Ascending aorta (tissue), 2 donors: ENCODE measurements around the gene TPM1. TPM values are rescaled to one million over a fixed set of nuclear protein-coding genes. Genes with fewer than 3 reads are reported as not detected.
A peak's percentile ranks its signal among the peaks of the same experiment; 100 is the strongest.

ENCODE experiments used
- DNase-seq, 2 donors: peaks; one replicate each; pipeline ENCODE4 v3.0.0-alpha.2; 2019; ENCODE audit warnings: low spot score in 2 of 2
- H3K27ac ChIP-seq, 2 donors: fragments of 200-600 bp; sonication (generic); one replicate each; pipeline ENCODE4 v1.5.1; 2016 to 2017; ENCODE audit warnings: mild to moderate bottlenecking in 1 of 2
- H3K27me3 ChIP-seq: fragments of 200-600 bp; sonication (generic); one replicate; pipeline ENCODE4 v1.5.1; 2017
- H3K36me3 ChIP-seq, 2 donors: fragments of 200-600 bp; sonication (generic); one replicate each; pipeline ENCODE4 v1.5.1; 2016
- H3K4me1 ChIP-seq, 2 donors: fragments of 200-600 bp; sonication (generic); one replicate each; pipeline ENCODE4 v1.5.1; 2016 to 2017; ENCODE audit warnings: mild to moderate bottlenecking in 1 of 2
- H3K4me3 ChIP-seq, 2 donors: fragments of 200-600 bp; sonication (generic); one replicate each; pipeline ENCODE4 v1.5.1; 2016 to 2017; ENCODE audit warnings: mild to moderate bottlenecking in 1 of 2
- H3K9me3 ChIP-seq, 2 donors: fragments of 200-600 bp; sonication (generic); one replicate each; pipeline ENCODE4 v1.5.1; 2016
- CTCF ChIP-seq, 3 experiments: fragments of 200-600 bp in 2 of 3; fragments of 450-650 bp in 1 of 3; sonication (generic) in 2 of 3; IDR thresholded peaks; one replicate each; pipeline ENCODE4 v1.5.1; 2016 to 2019; ENCODE audit warnings: antibody characterized with exemption in 3 of 3, mild to moderate bottlenecking in 1 of 3, moderate library complexity in 1 of 3
- intact Hi-C: fragments of 100-400 bp; cut with DNase I; formaldehyde crosslinking; loops from one replicate; pipeline ENCODE4 v1.15.1; 2023
- total RNA-seq: library from RNA; depleted of rRNA; stranded (reverse); fragments of >200 nt; gene quantifications from one replicate; pipeline ENCODE4 v1.1.0, GENCODE V29; 2016

The TPM1 gene
- total RNA-seq, 1 donor from 2014 or later, result 813 TPM

GRCh38 chr15:63012444-63012843 is 30.1 kb upstream of the TPM1 start:
- H3K9me3 ChIP-seq, result no peaks in the 10 kb centered on the region
- no peak for DNase-seq
- H3K27me3 ChIP-seq, result no peaks in the 10 kb centered on the region
- H3K36me3 ChIP-seq, result no peaks in the 10 kb centered on the region
- H3K4me3 ChIP-seq, result no peak overlapping the region
- H3K27ac ChIP-seq, result no peak overlapping the region
- H3K4me1 ChIP-seq, result peaks cover 2 to 28% of the 10 kb centered on the region in 2 donors
- TF ChIP-seq CTCF (IDR thresholded peaks at IDR 0.05), result no peak
- intact Hi-C loops, result loop anchor here (2.0 kb wide), 1 partner anchor 30 kb away; the partner anchor contains the start of gene TPM1

GRCh38 chr15:63013052-63013808 is 29.3 kb upstream of the TPM1 start:
- TF ChIP-seq CTCF (IDR thresholded peaks at IDR 0.05), result no peak
- Histone ChIP-seq H3K27me3 (no peaks in the 10 kb centered on the region), H3K36me3 (no peaks in the 10 kb centered on the region), H3K9me3 (no peaks in the 10 kb centered on the region), H3K4me3 (no peak overlapping the region), H3K27ac (peak overlapping the region; percentile 73 to 74), H3K4me1 (peaks cover 2 to 28% of the 10 kb centered on the region in 2 donors)
- DNase-seq, result no peak
- intact Hi-C loops, result loop anchor here (2.0 kb wide), 1 partner anchor 30 kb away; the partner anchor contains the start of gene TPM1

GRCh38 chr15:63014578-63014977 is 28.0 kb upstream of the TPM1 start:
- intact Hi-C loops, result no loop called here
- no peaks in the 10 kb centered on the region for H3K9me3 ChIP-seq
- peak overlapping the region; percentile 73 to 74 for H3K27ac ChIP-seq

DNA sequence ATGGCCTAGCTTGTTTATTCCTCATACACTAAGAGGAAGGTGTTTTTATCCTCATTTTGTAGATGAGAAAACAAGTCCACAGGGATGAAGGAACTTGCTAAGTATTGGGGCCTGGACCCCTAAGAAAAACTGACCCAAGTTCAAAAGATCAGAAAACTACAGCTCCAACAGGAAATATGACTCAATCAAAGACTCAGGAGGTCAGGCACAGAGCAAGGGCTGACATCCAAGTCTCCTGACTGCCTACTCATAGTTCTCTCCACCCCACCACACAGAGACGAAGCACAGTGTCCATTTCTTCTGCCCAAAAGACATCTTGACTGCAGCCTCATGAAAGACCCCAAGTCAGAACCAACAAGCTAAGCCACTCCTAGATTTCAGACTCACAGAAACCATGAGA is 26.9 kb upstream of the TPM1 start:
- no peak overlapping the region for H3K4me3 ChIP-seq
- intact Hi-C loops, result no loop called here
- no peaks in the 10 kb centered on the region for H3K27me3 ChIP-seq
- TF ChIP-seq CTCF (IDR thresholded peaks at IDR 0.05), result no peak
- peak; percentile 60 to 77 for DNase-seq
- no peaks in the 10 kb centered on the region for H3K9me3 ChIP-seq
- peak overlapping the region; percentile 50 to 73 for H3K27ac ChIP-seq
- peaks cover 2 to 28% of the 10 kb centered on the region in 2 donors for H3K4me1 ChIP-seq
- H3K36me3 ChIP-seq, result no peaks in the 10 kb centered on the region

More at GRCh38 chr15:63014578-63014977, 28.0 kb upstream of the TPM1 start:
- H3K27me3 ChIP-seq, result no peaks in the 10 kb centered on the region
- H3K4me1 ChIP-seq, result peaks cover 2 to 28% of the 10 kb centered on the region in 2 donors
- no peaks in the 10 kb centered on the region for H3K36me3 ChIP-seq
- no peak for TF ChIP-seq CTCF (IDR thresholded peaks at IDR 0.05)
- DNase-seq, result no peak
- no peak overlapping the region for H3K4me3 ChIP-seq

- no peak for TF ChIP-seq CTCF (IDR thresholded peaks at IDR 0.05)
- peaks cover 2 to 28% of the 10 kb centered on the region in 2 donors for H3K4me1 ChIP-seq
- intact Hi-C loops, result no loop called here
- DNase-seq, result no peak
- H3K27ac ChIP-seq, result peak overlapping the region; percentile 50 to 73
- no peaks in the 10 kb centered on the region for H3K36me3 ChIP-seq
- H3K9me3 ChIP-seq, result no peaks in the 10 kb centered on the region
- H3K27me3 ChIP-seq, result no peaks in the 10 kb centered on the region
- H3K4me3 ChIP-seq, result no peak overlapping the region
Observed at GRCh38 chr15:63016234-63016633, 26.3 kb upstream of the TPM1 start.
